Measurements from ENCODE around the gene FANCI.

The FANCI gene

GRCh38 chr15:89334510-89335297 is 90.9 kb downstream of the FANCI start, which contains the start of gene POLG:
Gene POLG, minus strand, starts transcription at chr15:89334824. Its CDS starts 1,070 bp downstream, at chr15:89333754.
- H3K27me3 ChIP-seq (replicated peaks; ENCODE audit: control insufficient read depth, insufficient read depth, low read length): peaks cover 3% of the 10 kb centered on the region
- peak within 1 kb of the TSS; percentile 89 for H3K4me3 ChIP-seq (ENCODE audit: low read length)
- H3K9ac ChIP-seq (ENCODE audit: low read length): peak within 1 kb of the TSS; percentile 92
- no peaks in the 10 kb centered on the region for H3K9me3 ChIP-seq (ENCODE audit: control insufficient read depth, low read length)
- H3K36me3 ChIP-seq (ENCODE audit: control insufficient read depth, insufficient read depth, low read length, severe bottlenecking): peaks cover 34% of the 10 kb centered on the region
- peaks cover 43% of the 10 kb centered on the region for H3K4me1 ChIP-seq (ENCODE audit: control insufficient read depth, insufficient read depth, low read length)
- peak; percentile 99 for DNase-seq (ENCODE audit: low read depth)

- no peak overlapping the region for H3K9ac ChIP-seq (ENCODE audit: low read length)
- no peaks in the 10 kb centered on the region for H3K9me3 ChIP-seq (ENCODE audit: control insufficient read depth, low read length)
- H3K36me3 ChIP-seq (ENCODE audit: control insufficient read depth, insufficient read depth, low read length, severe bottlenecking): peaks cover 27% of the 10 kb centered on the region
- DNase-seq (ENCODE audit: low read depth): no peak
- peaks cover 41% of the 10 kb centered on the region for H3K4me1 ChIP-seq (ENCODE audit: control insufficient read depth, insufficient read depth, low read length)
- H3K4me3 ChIP-seq (ENCODE audit: low read length): peak overlapping the region; percentile 58
- peaks cover 3% of the 10 kb centered on the region for H3K27me3 ChIP-seq (replicated peaks; ENCODE audit: control insufficient read depth, insufficient read depth, low read length)
Measured at GRCh38 chr15:89335298-89336041, 91.7 kb downstream of the FANCI start.

GRCh38 chr15:89338036-89338435 is 94.3 kb downstream of the FANCI start:
- DNase-seq (ENCODE audit: low read depth): no peak

GRCh38 chr15:89340573-89340972 is 96.8 kb downstream of the FANCI start:
- no peak for DNase-seq (ENCODE audit: low read depth)
- Histone ChIP-seq H3K9ac (ENCODE audit: low read length) (no peak overlapping the region), H3K4me3 (ENCODE audit: low read length) (no peak overlapping the region), H3K9me3 (ENCODE audit: control insufficient read depth, low read length) (peaks cover 3% of the 10 kb centered on the region), H3K27me3 (replicated peaks; ENCODE audit: control insufficient read depth, insufficient read depth, low read length) (peaks cover 32% of the 10 kb centered on the region), H3K36me3 (ENCODE audit: control insufficient read depth, insufficient read depth, low read length, severe bottlenecking) (no peaks in the 10 kb centered on the region), H3K4me1 (ENCODE audit: control insufficient read depth, insufficient read depth, low read length) (peaks cover 15% of the 10 kb centered on the region)

More at GRCh38 chr15:89338036-89338435, 94.3 kb downstream of the FANCI start:
- Histone ChIP-seq H3K36me3 (ENCODE audit: control insufficient read depth, insufficient read depth, low read length, severe bottlenecking) (peaks cover 3% of the 10 kb centered on the region), H3K4me3 (ENCODE audit: low read length) (no peak overlapping the region), H3K9ac (ENCODE audit: low read length) (no peak overlapping the region), H3K27me3 (replicated peaks; ENCODE audit: control insufficient read depth, insufficient read depth, low read length) (peaks cover 19% of the 10 kb centered on the region), H3K4me1 (ENCODE audit: control insufficient read depth, insufficient read depth, low read length) (peaks cover 29% of the 10 kb centered on the region), H3K9me3 (ENCODE audit: control insufficient read depth, low read length) (no peaks in the 10 kb centered on the region)

- H3K4me1 ChIP-seq (ENCODE audit: control insufficient read depth, insufficient read depth, low read length): peaks cover 13% of the 10 kb centered on the region
- peaks cover 3% of the 10 kb centered on the region for H3K9me3 ChIP-seq (ENCODE audit: control insufficient read depth, low read length)
- no peak overlapping the region for H3K9ac ChIP-seq (ENCODE audit: low read length)
- no peak overlapping the region for H3K4me3 ChIP-seq (ENCODE audit: low read length)
- peaks cover 40% of the 10 kb centered on the region for H3K27me3 ChIP-seq (replicated peaks; ENCODE audit: control insufficient read depth, insufficient read depth, low read length)
- H3K36me3 ChIP-seq (ENCODE audit: control insufficient read depth, insufficient read depth, low read length, severe bottlenecking): no peaks in the 10 kb centered on the region
- DNase-seq (ENCODE audit: low read depth): no peak
Measured at GRCh38 chr15:89341316-89342005, 97.7 kb downstream of the FANCI start.

GRCh38 chr15:89342840-89343239 is 99.1 kb downstream of the FANCI start:
- no peak for DNase-seq (ENCODE audit: low read depth)
- H3K36me3 ChIP-seq (ENCODE audit: control insufficient read depth, insufficient read depth, low read length, severe bottlenecking): no peaks in the 10 kb centered on the region
- peaks cover 3% of the 10 kb centered on the region for H3K9me3 ChIP-seq (ENCODE audit: control insufficient read depth, low read length)
- H3K9ac ChIP-seq (ENCODE audit: low read length): no peak overlapping the region
- H3K4me3 ChIP-seq (ENCODE audit: low read length): no peak overlapping the region
- peaks cover 13% of the 10 kb centered on the region for H3K4me1 ChIP-seq (ENCODE audit: control insufficient read depth, insufficient read depth, low read length)
- H3K27me3 ChIP-seq (replicated peaks; ENCODE audit: control insufficient read depth, insufficient read depth, low read length): peaks cover 53% of the 10 kb centered on the region

GRCh38 chr15:89345248-89345647 is 101.5 kb downstream of the FANCI start:
- Histone ChIP-seq H3K4me3 (ENCODE audit: low read length) (no peak overlapping the region), H3K9me3 (ENCODE audit: control insufficient read depth, low read length) (peaks cover 3% of the 10 kb centered on the region), H3K36me3 (ENCODE audit: control insufficient read depth, insufficient read depth, low read length, severe bottlenecking) (no peaks in the 10 kb centered on the region), H3K4me1 (ENCODE audit: control insufficient read depth, insufficient read depth, low read length) (peaks cover 11% of the 10 kb centered on the region), H3K9ac (ENCODE audit: low read length) (no peak overlapping the region), H3K27me3 (replicated peaks; ENCODE audit: control insufficient read depth, insufficient read depth, low read length) (peaks cover 65% of the 10 kb centered on the region)
- DNase-seq (ENCODE audit: low read depth): no peak

- H3K9me3 ChIP-seq (ENCODE audit: control insufficient read depth, low read length): peaks cover 3% of the 10 kb centered on the region
- no peak overlapping the region for H3K4me3 ChIP-seq (ENCODE audit: low read length)
- peaks cover 62% of the 10 kb centered on the region for H3K27me3 ChIP-seq (replicated peaks; ENCODE audit: control insufficient read depth, insufficient read depth, low read length)
- no peaks in the 10 kb centered on the region for H3K4me1 ChIP-seq (ENCODE audit: control insufficient read depth, insufficient read depth, low read length)
- H3K9ac ChIP-seq (ENCODE audit: low read length): no peak overlapping the region
- no peak for DNase-seq (ENCODE audit: low read depth)
- H3K36me3 ChIP-seq (ENCODE audit: control insufficient read depth, insufficient read depth, low read length, severe bottlenecking): no peaks in the 10 kb centered on the region
Measured at GRCh38 chr15:89346516-89347231, 102.9 kb downstream of the FANCI start.

- H3K36me3 ChIP-seq (ENCODE audit: control insufficient read depth, insufficient read depth, low read length, severe bottlenecking): no peaks in the 10 kb centered on the region
- peaks cover 3% of the 10 kb centered on the region for H3K9me3 ChIP-seq (ENCODE audit: control insufficient read depth, low read length)
- DNase-seq (ENCODE audit: low read depth): no peak
- H3K4me3 ChIP-seq (ENCODE audit: low read length): no peak overlapping the region
- no peaks in the 10 kb centered on the region for H3K4me1 ChIP-seq (ENCODE audit: control insufficient read depth, insufficient read depth, low read length)
- H3K27me3 ChIP-seq (replicated peaks; ENCODE audit: control insufficient read depth, insufficient read depth, low read length): peaks cover 68% of the 10 kb centered on the region
- H3K9ac ChIP-seq (ENCODE audit: low read length): no peak overlapping the region
Measured at GRCh38 chr15:89349206-89349558, 105.4 kb downstream of the FANCI start.

- Histone ChIP-seq H3K36me3 (ENCODE audit: control insufficient read depth, insufficient read depth, low read length, severe bottlenecking) (no peaks in the 10 kb centered on the region), H3K4me3 (ENCODE audit: low read length) (no peak overlapping the region), H3K9me3 (ENCODE audit: control insufficient read depth, low read length) (no peaks in the 10 kb centered on the region), H3K27me3 (replicated peaks; ENCODE audit: control insufficient read depth, insufficient read depth, low read length) (peaks cover 70% of the 10 kb centered on the region), H3K9ac (ENCODE audit: low read length) (no peak overlapping the region), H3K4me1 (ENCODE audit: control insufficient read depth, insufficient read depth, low read length) (no peaks in the 10 kb centered on the region)
- no peak for DNase-seq (ENCODE audit: low read depth)
Measured at GRCh38 chr15:89352476-89352875, 108.7 kb downstream of the FANCI start.

All from adipocyte (in vitro differentiated cells).